Breast epithelium (tissue), 4 donors: ENCODE results near the gene SFXN2. TPM values are rescaled to one million over a fixed set of nuclear protein-coding genes. Genes with fewer than 3 reads are reported as not detected.

Experiments used
- DNase-seq, 2 donors: peaks; one replicate each; pipeline ENCODE4 v3.0.0-alpha.2; 2019; ENCODE audit warnings: low spot score in 2 of 2
- H3K27ac ChIP-seq, 2 donors: fragments of 200-600 bp; sonication (generic) in 1 of 2; one replicate each; pipeline ENCODE4 v1.5.1; 2016 to 2019; ENCODE audit warnings: mild to moderate bottlenecking in 1 of 2
- H3K27me3 ChIP-seq, 2 donors: fragments of 200-600 bp; sonication (generic) in 1 of 2; one replicate each; pipeline versions ENCODE4 v1.5.1 to v1.6.0; 2017 to 2019; ENCODE audit warnings: control low read depth in 1 of 2, mild to moderate bottlenecking in 1 of 2
- H3K36me3 ChIP-seq: fragments of 200-600 bp; one replicate; pipeline ENCODE4 v1.5.1; 2019
- H3K4me1 ChIP-seq, 2 donors: fragments of 200-600 bp; sonication (generic); one replicate each; pipeline ENCODE4 v1.5.1; 2016 to 2019; ENCODE audit warnings: control low read depth in 1 of 2
- H3K4me3 ChIP-seq, 3 donors: fragments of 200-600 bp; sonication (generic); 1 replicate in 2 of 3; 2 replicates in 1 of 3; pipeline ENCODE4 v1.5.1; 2016 to 2019; ENCODE audit warnings: mild to moderate bottlenecking in 3 of 3, moderate library complexity in 2 of 3
- H3K9me3 ChIP-seq, 2 donors: fragments of 200-600 bp; sonication (generic) in 1 of 2; one replicate each; pipeline ENCODE4 v1.5.1; 2016 to 2019; ENCODE audit warnings: control low read depth in 1 of 2
- POLR2A ChIP-seq: fragments of 450-650 bp; IDR thresholded peaks from one replicate; pipeline ENCODE4 v1.6.1; 2016; ENCODE audit warnings: antibody characterized with exemption, mild to moderate bottlenecking, moderate library complexity
- POLR2AphosphoS5 ChIP-seq, 3 donors: sonication (generic); formaldehyde crosslinking; IDR thresholded peaks; one replicate each; pipeline ENCODE4 v1.6.1; 2017; ENCODE audit warnings: antibody characterized with exemption in 3 of 3
- intact Hi-C: fragments of 100-400 bp; cut with DNase I; formaldehyde crosslinking; loops from one replicate; pipeline ENCODE4 v1.15.1; 2023; ENCODE audit warnings: low total_unique reads
- total RNA-seq, 3 donors: library from RNA; depleted of rRNA; stranded (reverse); fragments of >200 nt; gene quantifications; one replicate each; pipeline ENCODE4 v1.1.0, GENCODE V29; 2016
- TF ChIP-seq, protein P1 (sequence below), 3 donors: fragments of 450-650 bp; IDR thresholded peaks; one replicate each; pipeline ENCODE4 v1.5.1; 2016 to 2017; ENCODE audit warnings: antibody characterized with exemption in 3 of 3, mild to moderate bottlenecking in 3 of 3, moderate library complexity in 3 of 3

Gene SFXN2
- total RNA-seq, 3 donors from 2014 or later: 3.8 to 10.4 (median 4.9) TPM

DNA sequence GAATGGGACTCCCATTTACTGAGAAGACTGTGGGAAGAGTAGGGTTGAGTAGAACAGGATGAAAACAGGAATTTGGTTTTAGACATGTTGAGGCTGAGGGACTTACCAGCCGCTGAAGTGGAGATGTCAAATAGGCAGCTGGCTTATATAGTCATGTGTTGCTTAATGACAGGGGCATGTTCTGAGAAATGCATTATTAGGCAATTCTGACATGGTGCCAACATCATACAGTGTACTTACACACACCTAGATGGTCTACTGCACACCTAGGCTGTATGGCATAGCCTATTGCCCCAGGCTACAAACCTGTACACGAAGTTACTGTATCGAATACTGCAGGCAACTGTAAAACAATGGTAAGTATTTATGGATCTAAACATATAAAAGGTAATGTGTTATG is 17.7 kb upstream of the SFXN2 start:
- Histone ChIP-seq H3K36me3 (no peaks in the 10 kb centered on the region), H3K4me1 (no peaks in the 10 kb centered on the region), H3K4me3 (no peak overlapping the region), H3K27ac (no peak overlapping the region), H3K9me3 (no peaks in the 10 kb centered on the region), H3K27me3 (no peaks in the 10 kb centered on the region)
- TF ChIP-seq POLR2AphosphoS5 (IDR thresholded peaks at IDR 0.05): no peak
- TF ChIP-seq, protein P1, sequence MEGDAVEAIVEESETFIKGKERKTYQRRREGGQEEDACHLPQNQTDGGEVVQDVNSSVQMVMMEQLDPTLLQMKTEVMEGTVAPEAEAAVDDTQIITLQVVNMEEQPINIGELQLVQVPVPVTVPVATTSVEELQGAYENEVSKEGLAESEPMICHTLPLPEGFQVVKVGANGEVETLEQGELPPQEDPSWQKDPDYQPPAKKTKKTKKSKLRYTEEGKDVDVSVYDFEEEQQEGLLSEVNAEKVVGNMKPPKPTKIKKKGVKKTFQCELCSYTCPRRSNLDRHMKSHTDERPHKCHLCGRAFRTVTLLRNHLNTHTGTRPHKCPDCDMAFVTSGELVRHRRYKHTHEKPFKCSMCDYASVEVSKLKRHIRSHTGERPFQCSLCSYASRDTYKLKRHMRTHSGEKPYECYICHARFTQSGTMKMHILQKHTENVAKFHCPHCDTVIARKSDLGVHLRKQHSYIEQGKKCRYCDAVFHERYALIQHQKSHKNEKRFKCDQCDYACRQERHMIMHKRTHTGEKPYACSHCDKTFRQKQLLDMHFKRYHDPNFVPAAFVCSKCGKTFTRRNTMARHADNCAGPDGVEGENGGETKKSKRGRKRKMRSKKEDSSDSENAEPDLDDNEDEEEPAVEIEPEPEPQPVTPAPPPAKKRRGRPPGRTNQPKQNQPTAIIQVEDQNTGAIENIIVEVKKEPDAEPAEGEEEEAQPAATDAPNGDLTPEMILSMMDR (IDR thresholded peaks at IDR 0.05): no peak
- no peak for TF ChIP-seq POLR2A
- no peak for DNase-seq
- intact Hi-C loops: no loop called here

DNA sequence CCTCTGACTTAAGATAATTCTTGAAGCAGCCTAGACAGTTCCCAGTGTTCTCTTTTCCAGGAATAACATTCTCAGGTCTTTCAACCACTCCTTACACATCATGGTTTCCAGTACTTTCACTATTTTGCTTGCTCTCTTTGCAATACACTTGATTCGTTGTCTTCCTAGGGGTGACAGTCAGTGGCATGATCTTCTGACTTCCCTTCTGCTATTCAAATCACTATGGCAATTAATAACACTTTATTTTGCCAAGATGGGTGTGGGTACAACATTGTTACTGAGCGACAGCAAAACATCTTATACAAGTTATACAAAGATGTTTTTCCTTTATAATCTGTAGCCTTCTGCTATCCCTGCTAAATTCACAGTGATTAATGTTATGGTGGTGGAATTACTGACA is 15.5 kb upstream of the SFXN2 start:
- Histone ChIP-seq H3K27me3 (no peaks in the 10 kb centered on the region), H3K27ac (no peak overlapping the region), H3K4me3 (no peak overlapping the region), H3K9me3 (no peaks in the 10 kb centered on the region), H3K36me3 (no peaks in the 10 kb centered on the region), H3K4me1 (no peaks in the 10 kb centered on the region)
- no peak for DNase-seq
- intact Hi-C loops: no loop called here
- TF ChIP-seq POLR2A (no peak), POLR2AphosphoS5 (IDR thresholded peaks at IDR 0.05) (no peak)
- TF ChIP-seq, protein P1 (IDR thresholded peaks at IDR 0.05): no peak

DNA sequence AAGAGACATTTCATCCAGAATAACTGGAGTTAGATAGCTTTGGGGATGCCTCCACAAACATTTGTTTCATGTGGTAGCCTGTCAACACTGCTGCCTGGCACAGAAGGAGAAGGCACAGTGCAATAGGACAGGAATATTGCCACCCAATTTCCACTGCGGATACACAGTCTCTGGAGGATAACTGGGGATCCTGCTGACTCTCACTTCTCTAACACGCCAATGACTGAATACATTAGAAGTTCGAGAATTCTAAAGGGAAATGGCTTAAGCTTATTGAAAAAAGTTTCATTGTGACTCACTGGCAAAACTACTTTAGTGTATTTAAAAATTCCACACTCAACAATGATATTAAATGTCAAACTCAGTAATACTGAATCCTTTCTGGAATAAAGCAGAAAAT is 13.2 kb upstream of the SFXN2 start:
- DNase-seq: no peak
- TF ChIP-seq POLR2AphosphoS5 (IDR thresholded peaks at IDR 0.05) (no peak), POLR2A (no peak)
- TF ChIP-seq, protein P1 (IDR thresholded peaks at IDR 0.05): no peak
- intact Hi-C loops: no loop called here
- Histone ChIP-seq H3K9me3 (no peaks in the 10 kb centered on the region), H3K27me3 (no peaks in the 10 kb centered on the region), H3K36me3 (no peaks in the 10 kb centered on the region), H3K27ac (no peak overlapping the region), H3K4me3 (no peak overlapping the region), H3K4me1 (no peaks in the 10 kb centered on the region)

DNA sequence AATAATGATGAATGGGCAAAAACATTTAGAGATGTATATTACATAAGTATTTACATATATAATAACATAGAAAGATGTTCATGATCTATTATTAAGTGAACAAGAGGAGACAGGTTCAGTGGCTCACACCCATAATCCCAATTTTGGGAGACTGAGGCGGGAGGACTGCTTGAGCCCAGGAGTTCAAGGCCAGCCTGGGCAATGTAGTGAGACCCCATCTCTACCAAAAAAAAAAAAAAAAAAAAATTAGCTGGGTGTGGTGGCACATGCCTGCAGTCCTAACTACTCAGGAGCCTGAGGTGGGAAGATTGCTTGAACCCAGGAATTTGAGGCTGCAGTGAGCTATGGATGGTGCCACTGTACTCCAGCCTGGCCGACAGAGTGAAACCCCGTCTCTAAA is 12.6 kb upstream of the SFXN2 start:
- H3K4me3 ChIP-seq: no peak overlapping the region
- H3K9me3 ChIP-seq: no peaks in the 10 kb centered on the region
- H3K4me1 ChIP-seq: no peaks in the 10 kb centered on the region
- no peaks in the 10 kb centered on the region for H3K27me3 ChIP-seq
- no peak overlapping the region for H3K27ac ChIP-seq
- DNase-seq: no peak
- no peaks in the 10 kb centered on the region for H3K36me3 ChIP-seq
- TF ChIP-seq, protein P1 (IDR thresholded peaks at IDR 0.05): no peak
- TF ChIP-seq POLR2A: no peak
- no peak for TF ChIP-seq POLR2AphosphoS5 (IDR thresholded peaks at IDR 0.05)
- intact Hi-C loops: no loop called here

DNA sequence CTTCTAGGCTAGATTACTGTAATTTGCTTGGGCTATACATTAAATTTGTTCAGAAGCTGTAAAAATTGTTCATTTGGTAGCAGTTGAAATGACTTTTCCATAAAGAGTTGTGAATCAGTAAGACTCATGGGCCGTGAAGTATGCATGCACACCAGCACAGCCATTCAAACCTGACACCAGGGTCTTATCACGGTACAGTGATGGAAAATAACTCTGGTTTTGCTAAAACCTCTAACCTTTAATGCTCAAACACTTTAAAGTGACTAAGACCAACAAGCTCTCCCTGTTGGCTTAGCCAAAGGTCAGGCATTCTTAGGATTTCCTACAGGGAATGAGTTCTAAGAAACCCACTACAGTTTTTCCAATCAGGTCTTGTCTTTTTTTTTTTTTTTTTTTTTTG is 11.7 kb upstream of the SFXN2 start:
- H3K27me3 ChIP-seq: no peaks in the 10 kb centered on the region
- no peak overlapping the region for H3K4me3 ChIP-seq
- H3K36me3 ChIP-seq: no peaks in the 10 kb centered on the region
- intact Hi-C loops: no loop called here
- no peaks in the 10 kb centered on the region for H3K9me3 ChIP-seq
- no peak for TF ChIP-seq POLR2AphosphoS5 (IDR thresholded peaks at IDR 0.05)
- TF ChIP-seq, protein P1 (IDR thresholded peaks at IDR 0.05): no peak
- TF ChIP-seq POLR2A: no peak
- DNase-seq: no peak
- H3K4me1 ChIP-seq: no peaks in the 10 kb centered on the region
- H3K27ac ChIP-seq: no peak overlapping the region
